Progenitor cell of endocrine pancreas (in vitro differentiated cells): ENCODE measurements around the gene OAS2. TPM values are rescaled to one million over a fixed set of nuclear protein-coding genes. Genes with fewer than 3 reads are reported as not detected.

Experiments
- DNase-seq: peaks from one replicate; pipeline ENCODE4 v3.0.0; 2021; ENCODE audit warnings: low spot score; ENCODE audit not compliant: unreplicated experiment
- H3K27ac Mint-ChIP-seq: 2 replicates; pipeline ENCODE4 v1.8.0; 2021; ENCODE audit warnings: mild to moderate bottlenecking, moderate library complexity, mixed read lengths
- H3K27me3 Mint-ChIP-seq: 2 replicates; pipeline ENCODE4 v1.8.0; 2021; ENCODE audit warnings: mixed read lengths
- H3K36me3 Mint-ChIP-seq: 2 replicates; pipeline ENCODE4 v1.8.0; 2022; ENCODE audit warnings: mixed read lengths; ENCODE audit not compliant: insufficient read depth
- H3K4me1 Mint-ChIP-seq: 2 replicates; pipeline ENCODE4 v1.8.0; 2021; ENCODE audit warnings: low read depth, mixed read lengths
- H3K4me3 Mint-ChIP-seq: 2 replicates; pipeline ENCODE4 v1.8.0; 2021; ENCODE audit warnings: low read depth, mild to moderate bottlenecking, moderate library complexity, mixed read lengths
- H3K9me3 Mint-ChIP-seq: 2 replicates; pipeline ENCODE4 v1.8.0; 2021; ENCODE audit warnings: low read depth, mixed read lengths
- total RNA-seq: library from RNA; stranded (reverse); gene quantifications from 2 replicates; pipeline ENCODE4 v1.2.1, GENCODE V29; 2021
- TF ChIP-seq, protein P1 (sequence below): fragments of 200-600 bp; sonication (generic); IDR thresholded peaks from one replicate; pipeline ENCODE4 v1.5.0; 2021; ENCODE audit warnings: antibody characterized with exemption, mild to moderate bottlenecking; ENCODE audit not compliant: unreplicated experiment

Gene OAS2
- total RNA-seq, 1 donor from 2014 or later = not detected

DNA sequence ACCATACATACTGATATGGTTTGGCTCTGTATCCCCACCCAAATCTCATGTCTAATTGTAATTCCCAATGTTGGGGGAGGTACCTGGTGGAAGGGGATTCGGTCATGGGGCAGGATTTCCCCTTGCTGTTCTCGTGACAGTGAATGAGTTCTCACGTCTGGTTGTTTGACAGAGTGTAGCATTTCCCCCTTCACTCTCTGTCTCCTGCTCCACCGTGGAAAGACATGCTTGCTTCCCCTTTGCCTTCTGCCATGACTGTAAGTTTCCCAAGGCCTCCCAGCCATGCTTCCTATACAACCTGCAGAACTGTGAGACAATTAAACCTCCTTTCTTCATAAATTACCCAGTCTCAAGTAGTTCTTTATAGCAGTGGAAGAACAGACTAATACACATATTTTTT lies 49.4 kb downstream of the OAS2 start:
- TF ChIP-seq, protein P1, sequence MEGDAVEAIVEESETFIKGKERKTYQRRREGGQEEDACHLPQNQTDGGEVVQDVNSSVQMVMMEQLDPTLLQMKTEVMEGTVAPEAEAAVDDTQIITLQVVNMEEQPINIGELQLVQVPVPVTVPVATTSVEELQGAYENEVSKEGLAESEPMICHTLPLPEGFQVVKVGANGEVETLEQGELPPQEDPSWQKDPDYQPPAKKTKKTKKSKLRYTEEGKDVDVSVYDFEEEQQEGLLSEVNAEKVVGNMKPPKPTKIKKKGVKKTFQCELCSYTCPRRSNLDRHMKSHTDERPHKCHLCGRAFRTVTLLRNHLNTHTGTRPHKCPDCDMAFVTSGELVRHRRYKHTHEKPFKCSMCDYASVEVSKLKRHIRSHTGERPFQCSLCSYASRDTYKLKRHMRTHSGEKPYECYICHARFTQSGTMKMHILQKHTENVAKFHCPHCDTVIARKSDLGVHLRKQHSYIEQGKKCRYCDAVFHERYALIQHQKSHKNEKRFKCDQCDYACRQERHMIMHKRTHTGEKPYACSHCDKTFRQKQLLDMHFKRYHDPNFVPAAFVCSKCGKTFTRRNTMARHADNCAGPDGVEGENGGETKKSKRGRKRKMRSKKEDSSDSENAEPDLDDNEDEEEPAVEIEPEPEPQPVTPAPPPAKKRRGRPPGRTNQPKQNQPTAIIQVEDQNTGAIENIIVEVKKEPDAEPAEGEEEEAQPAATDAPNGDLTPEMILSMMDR = no peak
- no peak for DNase-seq
- Mint-ChIP-seq H3K4me3 (no peak overlapping the region), H3K36me3 (no peaks in the 10 kb centered on the region), H3K27me3 (peaks cover 31% of the 10 kb centered on the region), H3K9me3 (peaks cover 3% of the 10 kb centered on the region), H3K4me1 (no peaks in the 10 kb centered on the region), H3K27ac (no peak overlapping the region)

DNA sequence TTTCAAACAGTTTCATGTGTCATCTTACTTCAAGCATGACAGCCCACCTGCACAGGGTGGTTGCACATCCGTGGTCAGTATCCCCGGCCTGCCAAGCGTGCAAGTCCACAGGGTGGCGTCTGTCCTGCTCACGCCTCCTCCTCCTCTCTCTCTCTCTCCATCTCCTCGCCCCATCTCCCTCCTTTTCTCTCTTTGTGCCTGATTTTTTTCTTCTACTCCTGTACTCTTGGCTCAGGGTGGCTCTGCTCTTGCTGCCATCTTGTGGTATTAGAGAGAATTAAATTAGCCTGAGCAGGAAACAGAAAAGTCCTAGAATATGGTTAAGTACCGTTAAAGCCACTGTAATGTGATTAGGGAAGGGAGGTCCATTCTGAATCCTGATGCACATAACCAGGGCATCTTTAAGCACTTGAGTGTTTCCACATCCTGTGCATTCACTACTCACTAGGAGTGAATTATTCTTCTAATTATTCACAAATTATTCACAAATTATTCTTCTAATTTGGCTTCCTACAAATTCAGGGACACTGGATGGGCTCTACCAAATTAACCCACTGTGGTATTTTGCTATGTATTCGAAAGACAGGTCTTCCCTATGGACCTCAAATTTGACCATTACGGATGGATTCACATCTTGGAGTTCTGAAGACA lies 52.7 kb downstream of the OAS2 start:
- Mint-ChIP-seq H3K4me3 (no peak overlapping the region), H3K27ac (no peak overlapping the region), H3K27me3 (peaks cover 18% of the 10 kb centered on the region), H3K4me1 (no peaks in the 10 kb centered on the region), H3K36me3 (no peaks in the 10 kb centered on the region), H3K9me3 (peaks cover 1% of the 10 kb centered on the region)
- DNase-seq = no peak
- TF ChIP-seq, protein P1 = peak; percentile 77

GRCh38 chr12:113039911-113040445 lies 61.7 kb downstream of the OAS2 start:
- DNase-seq = no peak
- Mint-ChIP-seq H3K9me3 (no peaks in the 10 kb centered on the region), H3K4me3 (no peak overlapping the region), H3K36me3 (no peaks in the 10 kb centered on the region), H3K27me3 (peaks cover 36% of the 10 kb centered on the region), H3K27ac (no peak overlapping the region), H3K4me1 (no peaks in the 10 kb centered on the region)
- TF ChIP-seq, protein P1 = no peak

DNA sequence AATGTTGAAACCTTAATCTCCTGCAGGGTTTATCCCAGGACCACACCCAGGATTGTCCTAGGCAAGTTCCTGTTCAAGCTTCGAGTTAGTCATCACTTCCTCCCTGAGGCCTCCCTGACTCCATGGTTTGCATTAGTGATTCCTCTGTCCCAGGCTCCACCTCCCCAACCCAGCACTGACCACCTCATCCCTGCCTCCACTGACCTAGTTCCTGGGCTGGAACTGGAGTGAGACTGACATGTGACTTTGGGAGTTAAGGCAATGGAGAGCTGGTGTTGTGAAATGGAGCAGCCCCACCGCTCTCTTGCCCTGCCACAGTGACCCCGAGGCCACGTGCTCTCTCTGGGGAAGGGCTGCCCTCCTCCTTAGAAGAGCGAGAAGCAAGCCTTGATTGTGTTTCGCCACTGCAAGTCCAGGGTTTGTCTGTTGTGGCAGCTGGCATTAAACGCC lies 62.4 kb downstream of the OAS2 start:
- peaks cover 44% of the 10 kb centered on the region for H3K27me3 Mint-ChIP-seq
- H3K27ac Mint-ChIP-seq = no peak overlapping the region
- DNase-seq = no peak
- no peak overlapping the region for H3K4me3 Mint-ChIP-seq
- no peaks in the 10 kb centered on the region for H3K9me3 Mint-ChIP-seq
- TF ChIP-seq, protein P1 = no peak
- H3K4me1 Mint-ChIP-seq = no peaks in the 10 kb centered on the region
- H3K36me3 Mint-ChIP-seq = no peaks in the 10 kb centered on the region

GRCh38 chr12:113041560-113041959 lies 63.2 kb downstream of the OAS2 start:
- DNase-seq = no peak
- no peaks in the 10 kb centered on the region for H3K4me1 Mint-ChIP-seq
- peaks cover 48% of the 10 kb centered on the region for H3K27me3 Mint-ChIP-seq
- no peaks in the 10 kb centered on the region for H3K9me3 Mint-ChIP-seq
- TF ChIP-seq, protein P1 = no peak
- no peak overlapping the region for H3K27ac Mint-ChIP-seq
- H3K4me3 Mint-ChIP-seq = no peak overlapping the region
- no peaks in the 10 kb centered on the region for H3K36me3 Mint-ChIP-seq
